ENCODE data around the gene RAP1B.
A peak's percentile ranks its signal among the peaks of the same experiment; 100 is the strongest.
"Not testable (repeated sequence)": the region's sequence is repeated elsewhere in the genome, so short reads cannot be mapped to it uniquely, and the experiment has no call there.

The RAP1B gene

GRCh38 chr12:68674376-68674775, 63.7 kb downstream of the RAP1B start:
- no peaks in the 10 kb centered on the region for H3K9me3 ChIP-seq (ENCODE audit: severe bottlenecking)
- H3K27ac ChIP-seq: no peak overlapping the region
- TF ChIP-seq CTCF (IDR thresholded peaks at IDR 0.05; ENCODE audit: low read depth, low read length): no peak
- DNase-seq: no peak
- no peaks in the 10 kb centered on the region for H3K27me3 ChIP-seq (ENCODE audit: insufficient read depth, low read depth, severe bottlenecking)
- H3K4me3 ChIP-seq (ENCODE audit: low read depth, low read length): no peak overlapping the region
- no peaks in the 10 kb centered on the region for H3K36me3 ChIP-seq

DNA sequence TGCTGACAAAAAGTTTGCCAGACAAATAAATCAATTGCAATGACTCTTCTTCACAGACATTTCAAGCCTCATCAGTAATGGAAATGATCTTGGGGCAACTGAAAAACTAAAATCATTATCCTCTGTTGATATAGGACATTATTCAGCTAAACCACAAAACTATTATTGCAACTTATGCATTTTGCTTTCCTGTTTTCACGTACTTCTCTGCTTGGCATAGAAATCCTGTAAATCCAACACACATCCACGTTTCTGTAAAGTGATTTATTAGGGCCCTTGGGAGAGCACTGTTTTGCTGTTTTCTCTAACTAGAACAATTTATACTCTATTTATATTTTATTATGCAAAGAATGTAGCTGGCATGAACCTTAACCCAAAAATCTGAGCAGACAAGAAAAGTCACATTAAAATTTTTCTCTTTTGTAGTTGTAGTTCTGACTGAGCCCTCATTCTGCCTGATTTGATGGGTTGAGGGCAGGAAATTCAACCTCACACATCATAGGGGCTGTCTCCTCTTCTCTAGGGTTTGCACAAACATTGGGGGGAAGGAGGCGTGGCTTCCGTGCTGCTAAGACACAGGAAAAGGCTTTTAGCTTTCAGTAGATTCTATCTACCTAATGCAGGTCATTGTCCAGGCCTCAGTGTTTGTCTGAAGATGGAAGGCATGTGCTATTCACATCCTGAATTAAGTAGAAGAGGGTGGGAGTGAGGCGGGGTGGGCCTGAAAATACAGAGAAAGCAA, 64.6 kb downstream of the RAP1B start:
- no peak for DNase-seq
- Histone ChIP-seq H3K27me3 (ENCODE audit: insufficient read depth, low read depth, severe bottlenecking) (no peaks in the 10 kb centered on the region), H3K4me3 (ENCODE audit: low read depth, low read length) (no peak overlapping the region), H3K27ac (no peak overlapping the region), H3K9me3 (ENCODE audit: severe bottlenecking) (no peaks in the 10 kb centered on the region), H3K36me3 (no peaks in the 10 kb centered on the region)
- no peak for TF ChIP-seq CTCF (IDR thresholded peaks at IDR 0.05; ENCODE audit: low read depth, low read length)

- not testable (repeated sequence) for H3K4me3 ChIP-seq (ENCODE audit: low read depth, low read length); H3K27ac ChIP-seq; H3K27me3 ChIP-seq (ENCODE audit: insufficient read depth, low read depth, severe bottlenecking); DNase-seq; H3K36me3 ChIP-seq; H3K9me3 ChIP-seq (ENCODE audit: severe bottlenecking)
Measured at GRCh38 chr12:68676854-68677253, 66.2 kb downstream of the RAP1B start.

DNA sequence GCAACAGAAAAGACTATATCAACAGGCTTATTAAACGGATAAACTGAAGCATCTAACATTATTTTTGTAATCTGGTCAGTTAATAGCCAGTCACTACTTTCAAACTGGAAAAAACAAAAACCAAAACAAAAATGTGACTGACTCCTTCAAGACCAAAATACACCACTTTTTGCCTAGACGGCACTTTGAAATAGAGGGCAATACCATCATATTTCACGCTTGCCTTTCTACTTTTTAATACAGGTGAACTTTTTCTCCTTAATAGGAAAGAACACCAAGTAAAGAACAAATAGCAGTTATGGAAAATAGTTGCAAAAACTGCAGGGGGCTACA, 75.5 kb downstream of the RAP1B start:
- H3K27me3 ChIP-seq (ENCODE audit: insufficient read depth, low read depth, severe bottlenecking): no peaks in the 10 kb centered on the region
- no peak for DNase-seq
- H3K27ac ChIP-seq: peak overlapping the region; percentile 73
- no peaks in the 10 kb centered on the region for H3K9me3 ChIP-seq (ENCODE audit: severe bottlenecking)
- peak overlapping the region; percentile 87 for H3K4me3 ChIP-seq (ENCODE audit: low read depth, low read length)
- H3K36me3 ChIP-seq: peaks cover 25% of the 10 kb centered on the region
- no peak for TF ChIP-seq CTCF (IDR thresholded peaks at IDR 0.05; ENCODE audit: low read depth, low read length)

DNA sequence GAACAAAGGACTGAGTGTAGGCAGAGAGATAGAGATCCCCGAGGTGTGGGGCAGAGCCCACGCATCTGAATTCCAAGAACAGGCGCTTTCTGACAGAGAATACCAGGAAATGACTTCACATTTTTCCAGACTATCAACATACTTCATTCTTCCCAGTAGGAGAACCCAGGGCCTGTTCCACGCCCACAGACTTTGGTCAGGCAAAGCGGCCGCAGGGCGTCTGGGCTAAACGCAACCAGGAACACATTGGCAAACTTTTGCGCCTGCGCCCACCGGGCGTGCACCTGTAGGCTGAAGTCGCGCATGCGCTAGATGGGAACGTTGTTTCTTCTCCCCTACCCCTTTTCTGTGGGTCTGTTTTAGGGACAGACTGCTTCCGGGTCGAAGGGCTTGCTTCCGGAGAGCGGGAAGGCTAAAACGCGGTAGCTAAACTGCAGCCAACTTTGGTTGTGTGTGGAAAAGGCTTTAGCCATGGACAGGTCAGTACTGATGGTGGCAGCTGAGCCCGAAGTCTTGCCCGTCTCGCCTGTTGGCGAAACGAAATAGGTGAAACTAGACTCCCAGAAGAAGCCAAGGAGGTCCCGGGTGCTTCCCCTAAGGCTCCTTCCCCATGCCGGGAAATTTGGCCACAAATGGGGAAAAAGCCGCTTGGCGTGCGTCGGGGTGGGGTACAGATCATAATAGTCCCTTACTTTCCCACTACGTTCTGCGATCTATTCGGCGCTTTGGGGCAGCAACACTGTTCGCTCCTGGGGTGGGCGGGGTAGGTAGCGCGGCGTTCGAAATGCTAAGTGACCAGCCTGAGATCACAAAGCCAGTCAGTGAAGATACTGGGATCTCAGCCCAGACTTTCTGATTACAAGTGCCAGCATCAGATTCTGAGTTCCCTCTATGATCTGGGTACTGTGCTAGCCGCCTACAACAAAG, 76.2 kb downstream of the RAP1B start, which contains the start of gene NUP107:
NUP107 (plus strand) TSS at position 384 of the 927 bp plus-strand sequence; CDS start at position 472, 88 bp downstream.
- no peaks in the 10 kb centered on the region for H3K9me3 ChIP-seq (ENCODE audit: severe bottlenecking)
- no peaks in the 10 kb centered on the region for H3K27me3 ChIP-seq (ENCODE audit: insufficient read depth, low read depth, severe bottlenecking)
- peak within 1 kb of the TSS; percentile 87 for H3K4me3 ChIP-seq (ENCODE audit: low read depth, low read length)
- no peak for TF ChIP-seq CTCF (IDR thresholded peaks at IDR 0.05; ENCODE audit: low read depth, low read length)
- DNase-seq: peak; percentile 98
- H3K27ac ChIP-seq: peak within 1 kb of the TSS; percentile 73
- peaks cover 31% of the 10 kb centered on the region for H3K36me3 ChIP-seq

DNA sequence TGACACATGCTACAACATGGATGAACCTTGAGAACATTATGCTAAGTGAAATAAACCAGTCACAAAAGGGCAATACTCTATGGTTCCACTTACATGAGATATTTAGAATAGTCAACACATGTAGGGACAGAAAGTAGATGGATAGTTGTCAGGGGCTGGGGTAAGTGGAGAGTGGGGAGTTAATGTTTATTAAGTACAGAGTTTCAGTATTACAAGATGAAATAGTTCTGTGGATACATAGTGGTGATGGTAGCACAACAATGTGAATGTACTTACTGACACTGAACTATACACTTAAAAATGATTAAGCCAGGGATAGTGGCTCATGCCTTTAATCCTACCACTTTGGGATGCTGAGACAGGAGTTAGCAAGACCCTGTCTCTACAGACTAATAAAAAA, 84.8 kb downstream of the RAP1B start:
- no peak overlapping the region for H3K4me3 ChIP-seq (ENCODE audit: low read depth, low read length)
- H3K36me3 ChIP-seq: peaks cover 84% of the 10 kb centered on the region
- DNase-seq: no peak
- no peaks in the 10 kb centered on the region for H3K9me3 ChIP-seq (ENCODE audit: severe bottlenecking)
- TF ChIP-seq CTCF (IDR thresholded peaks at IDR 0.05; ENCODE audit: low read depth, low read length): no peak
- no peaks in the 10 kb centered on the region for H3K27me3 ChIP-seq (ENCODE audit: insufficient read depth, low read depth, severe bottlenecking)
- H3K27ac ChIP-seq: no peak overlapping the region
